ACC112 (cell line): ENCODE data around the gene FTCDNL1.

Experiments
- H2AFZ ChIP-seq: fragments of 200-600 bp; sonication (generic); one replicate; pipeline ENCODE4 v1.6.0; 2017; ENCODE audit warnings: antibody characterized with exemption, low read length; ENCODE audit not compliant: unreplicated experiment
- H3K27ac ChIP-seq: fragments of 200-600 bp; sonication (generic); 2 replicates; pipeline ENCODE4 v1.5.1; 2014; ENCODE audit warnings: low read depth, mild to moderate bottlenecking, antibody characterized with exemption, low read length, moderate library complexity
- H3K27me3 ChIP-seq: fragments of 200-600 bp; sonication (generic); 2 replicates; pipeline ENCODE4 v1.6.1; 2014; ENCODE audit warnings: mild to moderate bottlenecking, antibody characterized with exemption, low read length, moderate library complexity, mixed read lengths; ENCODE audit not compliant: insufficient read depth
- H3K36me3 ChIP-seq: fragments of 200-600 bp; sonication (generic); 2 replicates; pipeline ENCODE4 v1.6.1; 2016; ENCODE audit warnings: mild to moderate bottlenecking, antibody characterized with exemption, low read length, moderate library complexity, mixed read lengths; ENCODE audit not compliant: insufficient read depth
- H3K4me1 ChIP-seq: fragments of 200-600 bp; sonication (generic); one replicate; pipeline ENCODE4 v1.6.1; 2016; ENCODE audit warnings: low read length, mixed read lengths; ENCODE audit not compliant: insufficient read depth, unreplicated experiment, control insufficient read depth
- H3K4me3 ChIP-seq: fragments of 200-600 bp; sonication (generic); 2 replicates; pipeline ENCODE4 v1.5.1; 2014; ENCODE audit warnings: mild to moderate bottlenecking, low read depth, low read length
- H3K79me2 ChIP-seq: fragments of 200-600 bp; sonication (generic); one replicate; pipeline ENCODE4 v1.6.0; 2016; ENCODE audit warnings: low read length; ENCODE audit not compliant: control insufficient read depth, unreplicated experiment, insufficient read depth

Gene FTCDNL1

GRCh38 chr2:199791326-199791725 is 59.7 kb downstream of the FTCDNL1 start:
- Histone ChIP-seq H3K79me2 (no peaks in the 10 kb centered on the region), H3K27me3 (no peaks in the 10 kb centered on the region), H3K4me1 (no peaks in the 10 kb centered on the region), H3K4me3 (no peak overlapping the region), H3K27ac (no peak overlapping the region), H2AFZ (no peak overlapping the region), H3K36me3 (no peaks in the 10 kb centered on the region)

DNA sequence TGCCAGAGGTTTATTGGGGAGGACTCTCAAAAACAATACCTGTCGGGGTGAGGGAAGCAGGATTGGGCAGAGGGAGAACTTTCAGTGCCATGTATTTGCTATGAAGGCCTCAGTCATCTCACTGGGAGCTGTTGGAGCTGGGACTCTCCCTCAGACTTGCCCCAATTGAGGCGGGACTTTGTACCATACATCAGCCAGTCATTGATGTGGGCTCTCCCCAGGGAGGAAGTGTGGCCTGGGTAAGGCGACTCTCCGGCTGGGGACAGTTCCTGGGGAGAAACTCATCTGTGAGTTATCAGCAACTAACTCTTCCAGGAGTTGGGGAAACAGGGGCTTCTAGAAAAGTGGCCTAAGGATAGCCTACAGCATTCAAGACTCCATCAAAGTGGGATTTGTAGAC is 66.5 kb downstream of the FTCDNL1 start:
- Histone ChIP-seq H3K4me1 (no peaks in the 10 kb centered on the region), H3K4me3 (no peak overlapping the region), H3K27ac (no peak overlapping the region), H3K27me3 (peaks cover 4% of the 10 kb centered on the region; the same call in 1 of the 2 replicates), H3K36me3 (no peaks in the 10 kb centered on the region), H2AFZ (no peak overlapping the region), H3K79me2 (no peaks in the 10 kb centered on the region)

- no peak overlapping the region for H3K4me3 ChIP-seq
- peaks cover 14% of the 10 kb centered on the region; the same call in 1 of the 2 replicates for H3K27me3 ChIP-seq
- no peaks in the 10 kb centered on the region for H3K36me3 ChIP-seq
- H2AFZ ChIP-seq = no peak overlapping the region
- no peaks in the 10 kb centered on the region for H3K79me2 ChIP-seq
- no peak overlapping the region for H3K27ac ChIP-seq
- no peaks in the 10 kb centered on the region for H3K4me1 ChIP-seq
Measured at GRCh38 chr2:199779589-199779988, 71.4 kb downstream of the FTCDNL1 start.

GRCh38 chr2:199778655-199779054 is 72.3 kb downstream of the FTCDNL1 start:
- no peak overlapping the region for H3K27ac ChIP-seq
- no peaks in the 10 kb centered on the region for H3K36me3 ChIP-seq
- H3K4me3 ChIP-seq = no peak overlapping the region
- H2AFZ ChIP-seq = no peak overlapping the region
- H3K4me1 ChIP-seq = no peaks in the 10 kb centered on the region
- peaks cover 14% of the 10 kb centered on the region; the same call in 1 of the 2 replicates for H3K27me3 ChIP-seq
- no peaks in the 10 kb centered on the region for H3K79me2 ChIP-seq

GRCh38 chr2:199777916-199778315 is 73.1 kb downstream of the FTCDNL1 start:
- H3K27me3 ChIP-seq = peaks cover 14% of the 10 kb centered on the region; the same call in 1 of the 2 replicates
- H3K27ac ChIP-seq = no peak overlapping the region
- H3K36me3 ChIP-seq = no peaks in the 10 kb centered on the region
- no peaks in the 10 kb centered on the region for H3K79me2 ChIP-seq
- H3K4me3 ChIP-seq = no peak overlapping the region
- no peak overlapping the region for H2AFZ ChIP-seq
- no peaks in the 10 kb centered on the region for H3K4me1 ChIP-seq

DNA sequence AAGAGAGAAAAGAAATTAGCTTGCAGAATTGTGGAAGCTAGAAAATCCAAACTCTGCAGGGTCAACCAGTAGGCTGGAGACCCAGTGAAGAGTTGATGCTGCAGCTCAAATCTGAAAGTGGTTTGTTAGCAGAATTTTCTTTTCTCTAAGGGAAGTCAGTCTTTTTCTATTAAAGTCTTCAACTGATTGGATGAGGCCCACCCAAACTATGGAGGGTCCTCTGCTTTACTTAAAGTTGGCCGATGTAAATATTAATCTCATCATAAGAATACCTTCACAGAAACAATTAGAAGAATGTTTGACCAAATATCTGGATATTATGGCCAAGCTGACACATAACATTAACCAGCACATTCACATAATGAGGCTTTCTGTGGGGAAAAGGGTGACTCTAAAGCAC is 73.7 kb downstream of the FTCDNL1 start:
- H3K4me1 ChIP-seq = no peaks in the 10 kb centered on the region
- H3K4me3 ChIP-seq = no peak overlapping the region
- no peak overlapping the region for H3K27ac ChIP-seq
- H2AFZ ChIP-seq = no peak overlapping the region
- H3K36me3 ChIP-seq = no peaks in the 10 kb centered on the region
- peaks cover 14% of the 10 kb centered on the region; the same call in 1 of the 2 replicates for H3K27me3 ChIP-seq
- no peaks in the 10 kb centered on the region for H3K79me2 ChIP-seq

DNA sequence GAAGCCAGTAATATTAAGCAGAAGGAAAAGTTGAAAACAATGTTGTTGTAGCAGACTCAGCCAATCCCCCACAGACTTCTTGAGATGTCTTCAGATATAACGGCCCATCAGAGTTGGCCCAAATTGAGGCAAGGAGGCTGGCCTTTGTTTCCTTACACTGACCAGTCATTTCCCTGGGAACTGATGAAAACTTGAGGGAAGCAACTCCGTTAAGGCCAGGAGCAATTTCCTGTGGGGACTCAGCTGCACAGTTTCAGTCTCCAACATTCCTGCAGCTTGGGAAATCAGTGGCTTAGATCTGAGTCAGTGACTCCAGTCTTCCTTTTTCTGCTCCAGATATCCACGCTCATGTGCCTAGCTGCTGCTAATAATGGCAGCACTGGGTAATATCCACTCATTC is 75.7 kb downstream of the FTCDNL1 start:
- Histone ChIP-seq H3K79me2 (no peaks in the 10 kb centered on the region), H3K27ac (no peak overlapping the region), H3K27me3 (peaks cover 19% of the 10 kb centered on the region; the same call in 1 of the 2 replicates), H3K4me3 (no peak overlapping the region), H3K4me1 (no peaks in the 10 kb centered on the region), H2AFZ (no peak overlapping the region), H3K36me3 (no peaks in the 10 kb centered on the region)

- H3K4me1 ChIP-seq = no peaks in the 10 kb centered on the region
- no peak overlapping the region for H3K4me3 ChIP-seq
- no peaks in the 10 kb centered on the region for H3K36me3 ChIP-seq
- no peaks in the 10 kb centered on the region for H3K79me2 ChIP-seq
- no peak overlapping the region for H3K27ac ChIP-seq
- peaks cover 20% of the 10 kb centered on the region; the same call in 1 of the 2 replicates for H3K27me3 ChIP-seq
- no peak overlapping the region for H2AFZ ChIP-seq
Measured at GRCh38 chr2:199772035-199772976, 78.7 kb downstream of the FTCDNL1 start.

GRCh38 chr2:199770716-199771115 is 80.3 kb downstream of the FTCDNL1 start:
- H3K36me3 ChIP-seq = no peaks in the 10 kb centered on the region
- no peak overlapping the region for H3K27ac ChIP-seq
- no peak overlapping the region for H2AFZ ChIP-seq
- no peaks in the 10 kb centered on the region for H3K4me1 ChIP-seq
- H3K27me3 ChIP-seq = peaks cover 20% of the 10 kb centered on the region; the same call in 1 of the 2 replicates
- H3K79me2 ChIP-seq = no peaks in the 10 kb centered on the region
- no peak overlapping the region for H3K4me3 ChIP-seq

- Histone ChIP-seq H3K36me3 (no peaks in the 10 kb centered on the region), H3K4me1 (no peaks in the 10 kb centered on the region), H3K27ac (no peak overlapping the region), H3K27me3 (peaks cover 14% of the 10 kb centered on the region; the same call in 1 of the 2 replicates), H2AFZ (no peak overlapping the region), H3K79me2 (no peaks in the 10 kb centered on the region), H3K4me3 (no peak overlapping the region)
Measured at GRCh38 chr2:199765646-199766045, 85.3 kb downstream of the FTCDNL1 start.

DNA sequence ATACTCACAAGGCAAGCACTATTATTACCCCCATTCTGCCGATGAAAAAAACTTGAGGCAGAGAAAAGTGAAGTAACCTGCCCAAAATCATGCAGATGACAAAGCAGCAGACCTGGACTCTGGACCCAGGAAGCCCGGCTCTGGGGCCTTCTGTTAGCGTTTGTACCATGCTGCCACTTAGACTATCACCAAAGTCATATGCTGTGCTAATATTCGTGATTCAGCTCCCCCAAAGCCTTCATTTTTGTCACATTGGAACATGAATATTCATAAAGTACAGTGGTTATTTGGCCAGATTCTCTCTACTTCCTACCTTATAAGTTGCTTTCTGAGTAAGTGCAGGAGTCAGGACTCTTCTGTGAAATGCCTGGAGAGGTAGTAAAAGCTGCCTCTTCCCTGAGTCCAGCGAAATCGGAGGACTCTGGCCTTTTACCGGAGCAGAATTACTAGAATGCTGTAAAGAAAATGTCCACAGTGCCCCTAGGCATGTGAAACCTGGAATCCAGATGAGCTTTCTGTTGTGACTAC is 86.7 kb downstream of the FTCDNL1 start:
- no peaks in the 10 kb centered on the region for H3K79me2 ChIP-seq
- H2AFZ ChIP-seq = no peak overlapping the region
- no peaks in the 10 kb centered on the region for H3K4me1 ChIP-seq
- no peak overlapping the region for H3K27ac ChIP-seq
- H3K27me3 ChIP-seq = 0 out of 2 replicates have a peak, but pooled peaks cover 7% of the 10 kb centered on the region
- H3K36me3 ChIP-seq = no peaks in the 10 kb centered on the region
- H3K4me3 ChIP-seq = no peak overlapping the region
